Activated CD4-positive, alpha-beta T cell treated with anti-CD3 and anti-CD28 coated beads, Interleukin-2, amount 50 U/mL, for 4 hours (primary cell): ENCODE data around the gene CENATAC.
"Not testable (repeated sequence)": the region's sequence is repeated elsewhere in the genome, so short reads cannot be mapped to it uniquely, and the experiment has no call there.

Experiments
- DNase-seq, 2 experiments: peaks; one replicate each; pipeline ENCODE4 v3.0.0-alpha.2; 2020

The CENATAC gene, protein sequence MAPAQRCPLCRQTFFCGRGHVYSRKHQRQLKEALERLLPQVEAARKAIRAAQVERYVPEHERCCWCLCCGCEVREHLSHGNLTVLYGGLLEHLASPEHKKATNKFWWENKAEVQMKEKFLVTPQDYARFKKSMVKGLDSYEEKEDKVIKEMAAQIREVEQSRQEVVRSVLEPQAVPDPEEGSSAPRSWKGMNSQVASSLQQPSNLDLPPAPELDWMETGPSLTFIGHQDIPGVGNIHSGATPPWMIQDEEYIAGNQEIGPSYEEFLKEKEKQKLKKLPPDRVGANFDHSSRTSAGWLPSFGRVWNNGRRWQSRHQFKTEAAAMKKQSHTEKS

DNA sequence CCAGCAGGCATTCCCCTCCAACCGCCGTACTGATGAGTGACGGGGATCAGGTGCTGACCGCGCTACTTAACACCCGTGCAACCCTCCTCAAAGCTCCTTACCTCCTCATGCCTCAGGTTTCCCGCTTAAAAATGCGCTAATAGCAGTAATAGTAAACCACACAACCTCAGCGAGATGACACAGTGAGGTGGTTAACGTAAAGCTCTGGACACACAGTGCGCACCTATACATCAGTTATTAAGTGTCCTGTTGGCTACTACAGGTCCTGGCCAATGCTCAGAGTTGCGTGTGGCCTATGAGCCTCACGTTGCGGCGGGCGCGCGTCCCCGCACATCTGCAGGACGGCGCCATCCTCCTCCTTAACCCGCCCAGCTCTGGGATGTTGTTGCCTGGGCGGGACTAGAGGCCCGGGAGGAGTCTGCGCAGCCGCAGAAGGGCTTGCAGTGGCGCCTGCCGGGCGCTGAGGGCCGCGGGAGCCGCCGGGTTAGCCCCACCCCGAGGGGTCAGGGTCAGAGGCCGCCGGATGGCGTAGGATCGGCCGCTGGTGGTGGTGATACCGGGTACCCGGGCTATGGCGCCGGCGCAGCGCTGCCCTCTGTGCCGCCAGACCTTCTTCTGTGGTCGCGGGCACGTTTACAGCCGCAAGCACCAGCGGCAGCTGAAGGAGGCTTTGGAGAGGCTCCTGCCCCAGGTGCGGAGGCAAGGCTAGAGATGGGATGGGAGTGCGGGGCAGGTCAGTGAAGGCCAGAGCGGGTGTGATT, at the start of gene CENATAC:
TSS of gene CENATAC (plus strand) at position 512 of the 761 bp plus-strand sequence. CDS start at position 572, 60 bp downstream.
- peak; percentile 93 to 94 for DNase-seq

DNA sequence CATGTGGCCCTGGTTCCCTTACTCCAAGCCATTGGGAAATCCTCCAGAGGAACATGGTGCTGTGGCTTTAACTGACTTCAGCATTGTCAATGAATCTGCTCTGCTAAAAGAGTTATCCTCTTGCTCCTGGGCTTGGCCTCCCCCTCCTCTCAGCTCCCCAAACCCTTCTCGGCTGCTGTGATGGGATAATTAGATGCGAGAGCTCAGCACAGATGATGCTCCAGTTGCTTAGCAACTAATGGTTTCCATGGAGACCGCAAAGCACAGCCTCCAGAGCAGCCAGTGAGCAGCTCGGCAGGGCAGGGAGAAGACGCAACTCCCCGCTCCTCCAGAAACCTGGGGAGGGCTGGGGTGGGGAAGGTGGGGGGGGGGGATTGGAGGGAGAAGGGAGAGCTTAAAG, 44.7 kb upstream of the CENATAC start:
- DNase-seq, result no peak

DNA sequence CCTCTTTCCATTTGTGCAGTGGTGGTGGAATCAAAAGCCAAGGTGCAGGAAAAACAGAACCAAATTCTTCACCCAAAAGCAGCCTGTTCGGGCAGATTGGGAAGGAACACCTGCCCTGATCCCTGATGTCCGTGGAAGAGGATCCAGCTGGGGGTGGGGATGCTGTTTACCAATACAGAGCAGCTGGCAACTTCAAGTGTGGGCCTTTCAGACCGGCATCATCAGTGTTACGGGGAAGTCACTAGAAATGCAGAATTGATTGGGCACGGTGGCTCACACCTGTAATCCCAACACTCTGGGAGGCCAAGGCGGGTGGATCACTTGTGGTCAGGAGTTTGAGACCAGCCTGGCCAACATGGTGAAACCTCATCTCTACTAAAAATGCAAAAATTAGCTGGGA, 44.0 kb upstream of the CENATAC start:
- not testable (repeated sequence) for DNase-seq

DNA sequence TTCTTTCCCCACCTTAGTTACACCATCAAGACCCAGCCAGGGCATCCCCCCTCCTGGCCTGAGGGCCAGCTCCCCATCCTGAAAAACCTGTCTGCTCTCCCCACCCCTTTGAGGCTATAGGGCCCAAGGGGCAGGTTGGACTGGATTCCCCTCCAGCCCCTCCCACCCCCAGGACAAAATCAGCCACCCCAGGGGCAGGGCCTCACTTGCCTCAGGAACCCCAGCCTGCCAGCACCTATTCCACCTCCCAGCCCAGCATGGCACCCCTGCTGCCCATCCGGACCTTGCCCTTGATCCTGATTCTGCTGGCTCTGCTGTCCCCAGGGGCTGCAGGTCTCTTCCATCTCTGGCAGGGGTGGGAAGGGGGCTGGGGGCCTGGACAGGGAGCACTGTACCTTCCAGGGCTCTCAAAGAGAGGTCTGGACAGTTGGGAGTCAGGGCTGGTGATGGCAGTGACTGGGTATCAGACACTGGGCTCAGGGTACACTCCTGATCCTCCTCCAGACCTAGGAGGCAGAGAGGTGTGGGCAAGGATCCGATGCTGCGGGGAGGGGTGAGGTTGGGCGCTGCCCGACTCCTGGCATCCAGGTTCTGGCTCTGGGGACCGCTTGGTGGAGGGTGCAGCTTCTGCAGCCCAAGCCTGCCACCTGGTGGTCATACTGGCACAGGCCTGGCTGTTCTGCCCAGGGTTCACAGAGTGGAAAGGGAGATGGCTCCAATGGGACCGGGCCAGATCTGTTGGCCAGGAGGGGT, 41.7 kb upstream of the CENATAC start, which contains the start of gene UPK2:
TSS of gene UPK2 (plus strand) at position 205 of the 753 bp plus-strand sequence. CDS start at position 258, 53 bp downstream.
- peak; percentile 87 to 91 for DNase-seq

DNA sequence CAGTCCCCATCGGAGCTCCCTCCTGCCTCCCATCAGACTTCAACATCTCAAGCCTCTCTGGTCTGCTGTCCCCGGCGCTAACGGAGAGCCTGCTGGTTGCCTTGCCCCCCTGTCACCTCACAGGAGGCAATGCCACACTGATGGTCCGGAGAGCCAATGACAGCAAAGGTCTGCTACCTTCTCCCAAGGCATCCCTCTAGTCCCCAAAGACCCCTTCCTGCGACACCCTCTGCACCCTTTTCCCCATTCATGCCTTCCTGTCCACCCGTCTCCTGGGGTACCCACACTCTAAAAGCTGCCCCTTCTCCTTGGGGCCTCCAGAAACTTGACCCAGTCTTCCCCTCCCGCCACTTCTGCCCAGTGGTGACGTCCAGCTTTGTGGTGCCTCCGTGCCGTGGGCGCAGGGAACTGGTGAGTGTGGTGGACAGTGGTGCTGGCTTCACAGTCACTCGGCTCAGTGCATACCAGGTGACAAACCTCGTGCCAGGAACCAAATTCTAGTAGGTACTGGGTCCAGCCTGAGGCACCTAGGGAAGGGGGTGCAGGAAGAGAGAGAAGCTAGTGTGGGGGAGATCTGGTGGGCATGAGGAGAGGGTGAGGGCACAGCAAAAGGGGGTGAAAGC, 41.0 kb upstream of the CENATAC start:
- DNase-seq, result no peak

DNA sequence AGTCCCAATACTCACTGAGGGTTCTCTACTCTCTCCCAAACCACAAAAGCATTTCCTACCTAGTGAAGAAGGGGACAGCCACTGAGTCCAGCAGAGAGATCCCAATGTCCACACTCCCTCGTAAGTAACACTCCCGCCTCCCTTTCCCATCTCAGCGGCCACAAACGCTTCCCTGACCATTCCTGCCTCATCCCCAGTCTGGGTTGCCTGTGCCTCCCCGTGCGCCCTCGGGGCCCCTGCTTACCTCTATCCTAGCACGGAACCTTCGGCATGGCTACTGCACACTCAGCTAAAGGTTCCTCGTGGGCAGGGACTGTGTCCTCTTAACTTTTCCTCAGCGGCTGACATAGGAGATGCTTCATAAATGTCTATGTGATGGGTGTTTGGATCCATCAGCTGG, 40.4 kb upstream of the CENATAC start:
- no peak for DNase-seq

DNA sequence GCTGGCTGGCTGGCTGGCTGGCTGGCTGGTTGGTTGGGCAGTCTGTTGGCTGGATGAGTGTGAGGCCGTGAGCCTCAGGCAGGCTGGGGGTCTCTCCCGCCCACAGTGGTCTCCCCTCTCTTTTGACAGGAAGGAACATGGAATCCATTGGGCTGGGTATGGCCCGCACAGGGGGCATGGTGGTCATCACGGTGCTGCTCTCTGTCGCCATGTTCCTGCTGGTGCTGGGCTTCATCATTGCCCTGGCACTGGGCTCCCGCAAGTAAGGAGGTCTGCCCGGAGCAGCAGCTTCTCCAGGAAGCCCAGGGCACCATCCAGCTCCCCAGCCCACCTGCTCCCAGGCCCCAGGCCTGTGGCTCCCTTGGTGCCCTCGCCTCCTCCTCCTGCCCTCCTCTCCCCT, 40.0 kb upstream of the CENATAC start:
- DNase-seq, result no peak

DNA sequence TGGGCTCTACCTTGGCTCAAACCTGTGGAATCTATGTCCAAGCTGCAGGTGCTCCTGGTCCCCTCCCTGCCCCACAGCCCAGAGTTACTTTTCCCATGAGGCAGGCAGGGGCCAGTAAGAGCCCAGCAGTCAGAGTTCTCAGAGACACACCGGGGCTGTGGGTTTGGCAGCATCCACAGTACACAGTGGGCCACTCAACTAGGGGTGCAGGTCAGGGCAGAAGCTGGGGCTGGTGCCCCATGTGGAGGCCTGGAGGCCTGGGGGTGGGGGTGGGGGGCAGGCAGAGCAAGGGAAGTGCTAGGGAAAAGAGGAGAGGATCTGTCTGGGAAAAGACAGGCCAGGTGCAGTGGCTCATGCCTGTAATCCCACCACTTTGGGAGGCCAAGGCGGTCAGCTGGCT, 39.4 kb upstream of the CENATAC start:
- no peak for DNase-seq

DNA sequence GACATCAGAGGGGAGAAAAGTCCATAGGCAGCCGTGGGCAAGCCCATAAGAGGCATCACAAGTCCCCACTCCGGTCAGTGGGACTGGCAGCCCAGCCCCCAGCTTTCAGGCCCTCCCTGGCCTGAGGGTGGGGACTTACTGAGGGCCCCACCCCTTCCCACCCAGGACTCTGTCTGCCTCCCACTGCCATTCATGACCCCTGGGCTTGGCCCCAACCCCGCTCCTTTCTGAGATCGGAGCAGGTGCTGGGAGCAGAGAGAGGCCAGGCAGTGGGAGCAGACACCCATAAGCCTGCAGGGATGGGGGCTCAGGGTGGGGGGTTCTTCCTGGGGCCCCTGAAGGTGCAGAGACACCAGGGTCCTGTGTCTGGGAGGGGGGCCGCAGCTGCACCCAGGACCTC, 36.7 kb upstream of the CENATAC start:
- no peak for DNase-seq

DNA sequence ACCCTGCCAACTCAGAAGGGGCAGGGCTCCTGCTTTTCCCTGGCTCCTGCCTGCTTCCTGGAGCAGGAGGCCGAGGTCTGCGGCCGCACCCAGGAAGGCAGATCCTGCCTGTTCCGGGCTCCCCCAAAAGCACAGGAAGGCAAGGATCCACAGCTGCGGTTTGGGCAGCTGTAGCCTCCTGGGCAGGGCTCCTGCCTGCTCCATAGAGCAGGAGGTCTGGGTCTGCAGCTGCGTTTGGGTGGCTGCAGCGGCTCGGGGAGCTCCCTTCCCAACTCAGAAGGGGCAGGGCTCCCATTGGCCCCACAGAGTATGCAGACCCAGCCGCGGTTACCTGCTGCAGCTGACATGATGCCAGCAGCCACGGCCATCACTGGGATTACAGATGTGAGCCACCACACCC, 36.3 kb upstream of the CENATAC start:
- DNase-seq, result no peak

DNA sequence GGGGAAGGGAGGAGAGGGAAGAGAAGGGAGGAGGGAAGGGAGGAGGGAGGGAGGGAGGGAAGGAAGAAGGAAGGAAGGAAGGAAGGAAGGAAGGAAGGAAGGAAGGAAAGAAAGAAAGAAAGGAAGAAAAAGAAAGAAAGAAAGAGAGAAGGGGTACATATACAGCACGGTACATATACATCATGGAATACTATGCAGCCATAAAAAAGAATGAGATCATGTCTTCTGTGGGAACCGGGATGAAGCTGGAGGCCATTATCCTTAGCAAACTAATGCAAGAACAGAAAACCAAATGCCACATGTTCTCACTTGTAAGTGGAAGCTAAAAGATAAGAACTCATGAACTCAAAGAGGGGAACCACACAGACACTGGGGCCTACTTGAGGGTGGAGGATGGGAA, 28.4 kb upstream of the CENATAC start:
- DNase-seq, result not testable (repeated sequence)

DNA sequence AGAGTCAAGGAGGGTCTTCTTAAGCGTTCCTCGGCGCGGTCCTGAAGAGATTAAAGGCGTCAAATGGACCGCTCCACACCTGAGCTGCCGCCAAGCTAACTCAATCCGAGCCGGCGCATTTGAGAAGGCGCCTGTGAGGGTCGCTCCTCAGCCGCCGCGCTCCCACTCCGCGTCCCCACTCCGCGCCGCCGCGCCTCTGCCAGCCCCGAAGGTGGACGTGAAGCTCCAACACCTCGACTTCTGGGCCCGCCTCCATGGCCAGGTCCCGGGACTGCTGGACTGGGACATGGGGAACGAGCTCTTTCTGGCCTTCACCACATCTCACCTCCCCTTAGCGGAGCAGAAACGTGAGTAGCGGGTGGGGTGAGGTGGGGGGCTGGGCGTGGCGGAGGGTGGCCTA, 26.3 kb upstream of the CENATAC start, which contains the start of gene FOXR1:
TSS of gene FOXR1 (plus strand) at position 116 of the 400 bp plus-strand sequence. CDS start at position 287, 171 bp downstream.
- no peak for DNase-seq

DNA sequence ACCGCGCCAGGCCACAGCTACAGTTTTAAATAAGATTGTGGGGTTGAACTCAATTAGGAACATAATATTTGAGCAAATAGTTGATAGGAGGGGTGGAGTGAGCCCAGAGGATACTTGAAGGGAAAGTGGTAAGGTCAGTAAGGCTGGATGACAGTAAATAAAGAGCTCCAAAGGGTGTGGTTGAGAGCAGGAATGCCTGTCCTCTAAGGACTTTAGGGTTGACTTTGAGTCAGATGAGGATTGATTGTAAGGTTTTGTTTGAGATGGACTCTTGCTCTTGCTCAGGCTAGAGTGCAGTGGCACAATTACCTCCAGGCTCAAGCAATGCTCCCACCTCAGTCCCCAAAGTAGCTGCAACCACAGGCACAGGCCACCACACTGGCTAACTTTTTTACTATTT, 24.0 kb upstream of the CENATAC start:
- no peak for DNase-seq

DNA sequence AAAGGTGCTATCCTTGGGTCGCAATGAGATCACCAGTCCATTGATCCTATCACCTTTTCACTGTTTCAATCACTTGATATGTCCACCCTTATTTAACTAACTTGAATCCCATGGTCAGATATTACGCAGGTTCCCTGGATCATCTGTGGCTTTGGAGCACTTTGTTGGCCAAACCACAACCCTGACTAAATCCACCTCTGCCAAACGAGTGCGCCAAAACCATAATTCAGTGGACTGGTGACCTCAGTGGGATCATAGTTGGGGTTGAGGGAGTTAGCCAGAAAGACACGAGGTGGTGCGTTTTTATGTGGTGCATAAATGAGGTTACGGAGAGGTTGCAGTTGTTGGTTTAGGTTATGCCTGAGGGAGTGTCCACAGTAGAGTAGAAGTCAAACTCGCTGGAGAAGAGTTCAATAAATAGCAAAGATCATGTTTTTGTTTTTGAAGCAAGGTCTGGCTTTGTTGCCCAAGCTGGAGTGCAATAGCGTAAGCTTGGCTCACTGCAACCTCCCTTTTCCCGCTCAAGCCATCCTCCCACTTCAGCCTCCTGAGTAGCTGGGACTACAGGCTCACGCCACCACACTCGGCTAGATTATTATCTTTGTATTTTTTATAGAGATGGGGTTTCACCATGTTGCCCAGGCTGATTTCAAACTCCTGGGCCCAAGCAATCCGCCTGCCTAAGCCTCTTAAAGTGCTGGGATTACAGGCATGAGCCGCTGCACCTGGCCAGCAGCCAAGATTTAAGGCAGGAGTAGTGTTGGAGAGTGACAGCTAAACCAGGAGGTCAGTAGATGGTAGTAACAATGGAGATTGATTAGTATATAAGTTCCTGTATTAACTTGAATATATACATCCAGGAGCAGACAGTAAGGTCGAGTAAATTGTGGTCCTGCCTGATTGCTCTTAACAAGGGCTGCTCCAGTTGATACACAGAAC, 21.9 kb upstream of the CENATAC start:
- no peak for DNase-seq

DNA sequence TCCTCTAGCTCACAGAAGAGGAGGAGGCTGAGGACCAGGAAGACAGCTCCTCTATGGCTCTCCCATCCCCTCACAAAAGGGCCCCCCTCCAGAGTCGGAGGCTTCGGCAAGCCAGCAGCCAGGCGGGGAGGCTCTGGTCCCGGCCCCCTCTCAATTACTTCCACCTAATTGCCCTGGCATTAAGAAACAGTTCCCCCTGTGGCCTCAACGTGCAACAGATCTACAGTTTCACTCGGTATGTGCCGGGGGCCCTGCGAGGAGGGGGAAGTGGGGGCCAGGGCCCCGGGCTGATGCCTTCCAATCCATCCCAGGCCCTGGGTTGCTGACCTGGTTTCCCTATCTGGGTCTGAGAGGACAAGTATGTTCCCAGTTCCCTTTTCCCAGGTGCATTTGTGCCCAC, 18.5 kb upstream of the CENATAC start:
- DNase-seq, result no peak

DNA sequence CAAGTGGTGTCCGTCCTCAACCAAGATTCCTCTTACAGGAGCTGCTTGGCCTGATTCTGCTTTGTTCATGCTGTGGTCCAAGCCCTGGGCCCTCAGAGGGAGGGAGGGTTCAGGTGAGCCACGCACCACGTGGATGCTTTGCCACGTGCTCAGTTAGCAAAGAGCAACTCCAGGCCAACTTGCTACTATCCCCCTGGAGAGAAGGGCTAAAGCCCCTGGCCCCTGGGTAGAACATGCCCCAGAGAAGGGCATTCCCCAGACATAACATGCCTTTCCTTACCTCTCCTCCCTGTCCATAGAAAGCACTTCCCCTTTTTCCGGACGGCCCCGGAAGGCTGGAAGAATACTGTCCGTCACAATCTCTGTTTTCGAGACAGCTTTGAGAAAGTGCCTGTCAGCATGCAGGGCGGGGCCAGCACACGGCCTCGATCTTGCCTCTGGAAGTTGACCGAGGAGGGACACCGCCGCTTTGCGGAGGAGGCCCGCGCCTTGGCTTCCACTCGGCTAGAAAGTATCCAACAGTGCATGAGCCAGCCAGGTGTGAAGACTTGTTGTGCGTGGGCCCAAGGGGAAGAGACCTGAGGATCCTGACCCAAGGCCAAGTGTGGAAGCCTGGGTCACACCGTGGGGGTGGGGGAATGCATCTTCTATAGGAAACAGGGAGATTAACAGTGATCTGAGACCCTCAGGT, 17.6 kb upstream of the CENATAC start:
- no peak for DNase-seq

DNA sequence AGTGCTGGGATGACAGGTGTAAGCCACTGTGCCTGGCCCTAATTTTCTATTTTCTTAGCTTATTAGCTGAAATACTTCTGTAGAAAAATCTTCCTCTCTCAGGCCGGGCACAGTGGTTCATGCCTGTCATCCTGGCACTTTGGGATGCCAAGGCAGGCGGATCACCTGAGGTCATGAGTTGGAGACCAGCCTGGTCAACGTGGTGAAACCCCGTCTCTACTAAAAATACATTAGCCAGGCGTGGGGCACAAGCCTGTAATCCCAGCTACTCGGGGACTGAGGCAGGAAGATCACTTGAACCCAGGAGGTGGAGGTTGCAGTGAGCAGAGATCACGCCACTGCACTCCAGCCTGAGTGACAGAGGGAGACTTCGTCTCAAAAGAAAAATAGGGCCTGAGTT, 13.6 kb upstream of the CENATAC start:
- not testable (repeated sequence) for DNase-seq

DNA sequence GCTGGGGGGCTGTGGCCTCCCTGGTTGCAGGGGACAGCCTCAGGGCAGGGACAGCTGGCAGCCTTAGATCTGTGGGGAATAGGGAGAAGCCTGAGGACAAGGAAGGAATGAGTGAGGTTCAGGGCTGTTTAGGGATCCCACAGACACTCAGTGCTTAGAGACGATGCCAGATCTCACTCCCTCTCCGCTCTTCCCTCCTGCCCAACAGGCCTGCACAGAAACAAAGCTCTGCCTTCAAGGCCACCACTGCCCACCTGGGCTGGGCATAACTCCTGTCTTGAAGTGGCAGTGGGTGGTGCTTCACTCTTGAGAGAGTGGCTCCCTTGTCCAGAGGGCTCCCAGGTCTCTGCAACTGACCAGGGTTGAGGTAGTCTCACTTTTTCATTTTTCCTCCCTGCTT, 13.1 kb upstream of the CENATAC start:
- no peak for DNase-seq

DNA sequence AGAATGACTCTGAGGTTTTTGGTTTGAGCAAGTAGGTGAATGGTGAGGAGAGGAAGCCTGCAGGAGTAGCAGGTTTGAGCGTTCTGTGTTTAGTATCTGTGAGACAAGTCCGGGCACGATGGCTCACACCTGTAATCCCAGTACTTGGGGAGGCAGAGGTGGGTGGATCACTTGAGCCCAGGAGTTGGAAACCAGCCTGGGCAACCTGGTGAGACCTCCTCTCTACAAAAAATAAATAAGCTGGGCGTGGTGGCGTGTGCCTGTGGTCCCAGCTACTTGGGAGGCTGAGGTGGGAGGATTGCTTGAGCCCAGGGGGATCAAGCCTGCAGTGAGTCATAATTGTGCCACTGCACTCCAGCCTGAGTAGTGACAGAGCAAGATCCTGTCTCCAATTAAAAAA, 9.7 kb upstream of the CENATAC start:
- DNase-seq, result no peak

DNA sequence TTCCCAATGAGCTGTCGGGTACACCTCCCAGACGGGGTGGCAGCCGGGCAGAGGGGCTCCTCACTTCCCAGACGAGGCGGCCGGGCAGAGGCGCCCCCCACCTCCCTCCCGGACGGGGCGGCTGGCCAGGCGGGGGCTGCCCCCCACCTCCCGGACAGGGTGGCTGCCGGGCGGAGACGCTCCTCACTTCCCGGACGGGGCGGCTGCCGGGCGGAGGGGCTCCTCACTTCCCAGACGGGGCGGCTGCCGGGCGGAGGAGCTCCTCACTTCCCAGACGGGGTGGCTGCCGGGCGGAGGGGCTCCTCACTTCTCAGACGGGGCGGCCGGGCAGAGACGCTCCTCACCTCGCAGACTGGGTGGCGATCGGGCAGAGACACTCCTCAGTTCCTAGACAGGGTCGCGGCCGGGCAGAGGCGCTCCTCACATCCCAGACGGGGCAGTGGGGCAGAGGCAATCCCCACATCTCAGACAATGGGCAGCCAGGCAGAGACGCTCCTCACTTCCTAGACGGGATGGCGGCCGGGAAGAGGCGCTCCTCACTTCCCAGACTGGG, 6.4 kb upstream of the CENATAC start:
- not testable (repeated sequence) for DNase-seq
